HG02798 (cell line): Measurements from ENCODE around the gene MAT2B.
A peak's percentile ranks its signal among the peaks of the same experiment; 100 is the strongest.
"Not testable (repeated sequence)": the region's sequence is repeated elsewhere in the genome, so short reads cannot be mapped to it uniquely, and the experiment has no call there.

ENCODE experiments used
- ATAC-seq: cut with Tn5 transposase; IDR thresholded peaks from one replicate; pipeline ENCODE4 v1.9.1; 2021; ENCODE audit warnings: mild to moderate bottlenecking; ENCODE audit not compliant: unreplicated experiment, poor library complexity

MAT2B gene

GRCh38 chr5:163503106-163504078, 2.0 kb upstream of the MAT2B start:
- no peak for ATAC-seq

GRCh38 chr5:163504079-163504931, 1.1 kb upstream of the MAT2B start:
- ATAC-seq, result no peak

GRCh38 chr5:163505049-163505367, 411 bp upstream of the MAT2B start:
- no peak for ATAC-seq

GRCh38 chr5:163506095-163506457, 657 bp downstream of the MAT2B start:
- peak; percentile 16 for ATAC-seq

- no peak for ATAC-seq
These were observed 1.3 kb downstream of the MAT2B start for GRCh38 chr5:163506726-163507125.

GRCh38 chr5:163508753-163509152, 3.3 kb downstream of the MAT2B start:
- no peak for ATAC-seq

- ATAC-seq, result no peak
These were observed 4.0 kb downstream of the MAT2B start for GRCh38 chr5:163509291-163509951.

GRCh38 chr5:163512526-163512925, 7.1 kb downstream of the MAT2B start:
- no peak for ATAC-seq

- no peak for ATAC-seq
These were observed 19.7 kb downstream of the MAT2B start for GRCh38 chr5:163525096-163525495.

GRCh38 chr5:163529698-163530097, 24.3 kb downstream of the MAT2B start:
- no peak for ATAC-seq

- no peak for ATAC-seq
These were observed 25.9 kb downstream of the MAT2B start for GRCh38 chr5:163531272-163531671.

- ATAC-seq, result no peak
These were observed 27.0 kb downstream of the MAT2B start for GRCh38 chr5:163532171-163533084.

GRCh38 chr5:163533223-163533622, 27.8 kb downstream of the MAT2B start:
- no peak for ATAC-seq

GRCh38 chr5:163534492-163535094, 29.2 kb downstream of the MAT2B start:
- ATAC-seq, result no peak

GRCh38 chr5:163535290-163535689, 29.9 kb downstream of the MAT2B start:
- ATAC-seq, result no peak

GRCh38 chr5:163536442-163536841, 31.0 kb downstream of the MAT2B start:
- not testable (repeated sequence) for ATAC-seq

- ATAC-seq, result no peak
These were observed 35.3 kb downstream of the MAT2B start for GRCh38 chr5:163540696-163541095.

GRCh38 chr5:163542771-163543170, 37.4 kb downstream of the MAT2B start:
- no peak for ATAC-seq

GRCh38 chr5:163544041-163544440, 38.6 kb downstream of the MAT2B start:
- ATAC-seq, result no peak
